ENCODE results near the gene FKTN. TPM values are rescaled to one million over a fixed set of nuclear protein-coding genes. Genes with fewer than 3 reads are reported as not detected.

Gene FKTN
- total and polyA plus RNA-seq, 4 donors, result 3.2 to 36.9 (median 7.4) TPM

DNA sequence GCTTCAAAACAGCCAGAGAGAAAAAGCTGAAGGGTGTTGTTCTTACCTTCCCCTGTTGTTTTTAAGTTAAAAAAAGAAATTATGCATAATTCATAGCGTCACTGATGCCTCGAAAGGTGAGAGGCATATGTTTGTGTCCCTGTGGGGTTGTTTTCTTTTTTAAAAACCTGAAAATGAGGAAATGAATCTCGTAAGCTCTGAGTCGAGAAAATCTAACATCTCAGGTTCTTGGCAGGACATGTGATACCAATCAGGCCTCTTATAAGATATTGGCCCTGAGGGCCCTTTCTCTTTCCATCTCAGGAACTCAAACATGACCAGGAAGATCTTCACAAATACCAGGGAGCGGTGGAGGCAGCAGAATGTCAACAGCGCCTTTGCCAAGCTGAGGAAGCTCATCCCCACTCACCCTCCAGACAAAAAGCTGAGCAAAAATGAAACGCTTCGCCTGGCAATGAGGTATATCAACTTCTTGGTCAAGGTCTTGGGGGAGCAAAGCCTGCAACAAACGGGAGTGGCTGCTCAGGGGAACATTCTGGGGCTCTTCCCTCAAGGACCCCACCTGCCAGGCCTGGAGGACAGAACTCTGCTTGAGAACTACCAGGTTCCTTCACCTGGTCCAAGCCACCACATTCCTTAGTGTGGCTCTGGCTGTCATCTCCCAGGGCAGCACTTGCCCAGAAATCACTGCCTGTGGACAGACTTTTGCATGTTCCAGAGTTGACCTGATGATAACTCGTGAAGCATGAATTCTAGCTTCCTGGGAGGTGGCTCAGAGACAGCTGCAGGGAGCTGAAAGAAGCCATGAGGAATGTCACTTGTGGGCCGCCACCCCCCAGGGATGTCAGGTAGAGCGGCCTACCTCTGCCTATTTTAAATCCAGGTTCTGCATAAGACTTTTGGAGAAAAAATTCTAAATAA, 104.5 kb downstream of the FKTN start, which contains the start of gene TAL2:
TSS of gene TAL2 (plus strand) at position 274 of the 921 bp plus-strand sequence. CDS start at position 314, 40 bp downstream.
- ATAC-seq (ENCODE audit: insufficient read depth, low FRiP score), result no peak
- Histone ChIP-seq H3K9me3 (ENCODE audit: control insufficient read depth in 4 of 4, insufficient read depth in 3 of 4, low read length in 3 of 4) (no peaks in the 10 kb centered on the region), H3K27me3 (ENCODE audit: control insufficient read depth in 3 of 3, insufficient read depth in 3 of 3, low read length in 2 of 3) (peaks cover 0 to 8% (median 7%) of the 10 kb centered on the region in 3 donors), H3K9ac (ENCODE audit: insufficient read depth in 1 of 2, low read length in 2 of 2) (no peak within 1 kb of the TSS), H3K4me3 (no peak within 1 kb of the TSS), H3K4me1 (ENCODE audit: control insufficient read depth in 5 of 5, insufficient read depth in 5 of 5, low read length in 5 of 5) (no peaks in the 10 kb centered on the region), H3K36me3 (ENCODE audit: control insufficient read depth in 4 of 4, insufficient read depth in 4 of 4, low read length in 4 of 4) (no peaks in the 10 kb centered on the region), H3K27ac (ENCODE audit: low read depth in 1 of 2, low read length in 1 of 2) (no peak within 1 kb of the TSS)
- DNase-seq, result no peak
- 86 to 90% methylated on average over 12 of the region's 12 CpGs for WGBS, 2 donors
- TF ChIP-seq, protein P1, sequence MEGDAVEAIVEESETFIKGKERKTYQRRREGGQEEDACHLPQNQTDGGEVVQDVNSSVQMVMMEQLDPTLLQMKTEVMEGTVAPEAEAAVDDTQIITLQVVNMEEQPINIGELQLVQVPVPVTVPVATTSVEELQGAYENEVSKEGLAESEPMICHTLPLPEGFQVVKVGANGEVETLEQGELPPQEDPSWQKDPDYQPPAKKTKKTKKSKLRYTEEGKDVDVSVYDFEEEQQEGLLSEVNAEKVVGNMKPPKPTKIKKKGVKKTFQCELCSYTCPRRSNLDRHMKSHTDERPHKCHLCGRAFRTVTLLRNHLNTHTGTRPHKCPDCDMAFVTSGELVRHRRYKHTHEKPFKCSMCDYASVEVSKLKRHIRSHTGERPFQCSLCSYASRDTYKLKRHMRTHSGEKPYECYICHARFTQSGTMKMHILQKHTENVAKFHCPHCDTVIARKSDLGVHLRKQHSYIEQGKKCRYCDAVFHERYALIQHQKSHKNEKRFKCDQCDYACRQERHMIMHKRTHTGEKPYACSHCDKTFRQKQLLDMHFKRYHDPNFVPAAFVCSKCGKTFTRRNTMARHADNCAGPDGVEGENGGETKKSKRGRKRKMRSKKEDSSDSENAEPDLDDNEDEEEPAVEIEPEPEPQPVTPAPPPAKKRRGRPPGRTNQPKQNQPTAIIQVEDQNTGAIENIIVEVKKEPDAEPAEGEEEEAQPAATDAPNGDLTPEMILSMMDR (IDR thresholded peaks at IDR 0.05; ENCODE audit: control extremely low read depth, extremely low read depth), result no peak

DNA sequence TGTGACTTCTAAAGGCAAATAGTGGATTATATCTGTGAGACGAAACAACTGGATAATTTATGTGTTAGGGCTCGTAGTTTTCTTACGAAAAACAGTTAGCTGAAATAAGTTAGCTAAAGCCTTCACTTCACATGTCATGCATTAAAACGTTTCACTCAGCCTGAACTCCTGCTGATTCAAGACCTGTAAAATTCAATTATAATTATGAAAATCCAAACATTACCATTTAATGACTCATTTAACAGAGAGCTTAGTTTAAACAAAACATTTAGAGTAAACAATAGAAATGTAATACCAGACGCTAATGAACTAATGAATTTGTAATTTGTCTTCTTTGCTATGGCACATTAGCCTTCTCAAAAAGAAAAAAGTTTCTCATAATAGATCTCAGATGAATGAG, 106.0 kb downstream of the FKTN start:
- Histone ChIP-seq H3K4me1 (ENCODE audit: control insufficient read depth in 5 of 5, insufficient read depth in 5 of 5, low read length in 5 of 5) (no peaks in the 10 kb centered on the region), H3K9ac (ENCODE audit: insufficient read depth in 1 of 2, low read length in 2 of 2) (no peak overlapping the region)
- no peak for ATAC-seq (ENCODE audit: insufficient read depth, low FRiP score)

DNA sequence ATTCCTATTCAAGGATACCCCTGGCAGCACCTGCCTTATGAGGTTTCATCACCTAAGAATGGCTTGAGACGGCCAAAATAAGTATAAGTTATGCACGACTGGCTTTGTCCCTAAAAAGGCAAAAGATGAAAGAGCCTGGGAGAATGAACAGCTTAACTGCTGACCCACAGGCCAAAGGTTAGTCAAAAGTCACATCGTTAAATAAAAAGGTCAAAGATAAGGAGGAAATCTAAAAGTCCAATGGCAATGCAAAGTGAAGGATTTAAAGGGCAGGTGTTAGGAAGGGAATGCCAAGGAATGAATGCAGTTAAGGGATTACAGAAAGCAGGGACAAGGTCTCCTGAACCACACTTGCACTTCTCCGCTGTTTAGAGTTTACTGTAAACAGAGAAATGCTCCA, 109.9 kb downstream of the FKTN start:
- H3K4me3 ChIP-seq, result no peak overlapping the region
- TF ChIP-seq, protein P1 (IDR thresholded peaks at IDR 0.05; ENCODE audit: control extremely low read depth, extremely low read depth), result no peak
- WGBS, 2 donors, result 45 to 70% methylated on average over 4 of the region's 4 CpGs
- DNase-seq (no peak), ATAC-seq (ENCODE audit: insufficient read depth, low FRiP score) (no peak)
- no peaks in the 10 kb centered on the region for H3K27me3 ChIP-seq (ENCODE audit: control insufficient read depth in 3 of 3, insufficient read depth in 3 of 3, low read length in 2 of 3)
- H3K36me3 ChIP-seq (ENCODE audit: control insufficient read depth in 4 of 4, insufficient read depth in 4 of 4, low read length in 4 of 4), result no peaks in the 10 kb centered on the region
- no peak overlapping the region for H3K27ac ChIP-seq (ENCODE audit: low read depth in 1 of 2, low read length in 1 of 2)
- no peak overlapping the region for H3K9ac ChIP-seq (ENCODE audit: insufficient read depth in 1 of 2, low read length in 2 of 2)
- no peaks in the 10 kb centered on the region for H3K4me1 ChIP-seq (ENCODE audit: control insufficient read depth in 5 of 5, insufficient read depth in 5 of 5, low read length in 5 of 5)
- H3K9me3 ChIP-seq (ENCODE audit: control insufficient read depth in 4 of 4, insufficient read depth in 3 of 4, low read length in 3 of 4), result no peaks in the 10 kb centered on the region

More for the DNA sequence above, 106.0 kb downstream of the FKTN start:
- 78 to 85% methylated on average over 5 of the region's 5 CpGs for whole genome bisulfite sequencing, 2 donors
- no peak overlapping the region for H3K27ac ChIP-seq (ENCODE audit: low read depth in 1 of 2, low read length in 1 of 2)
- no peak for DNase-seq
- TF ChIP-seq, protein P1 (IDR thresholded peaks at IDR 0.05; ENCODE audit: control extremely low read depth, extremely low read depth), result no peak
- no peaks in the 10 kb centered on the region for H3K27me3 ChIP-seq (ENCODE audit: control insufficient read depth in 3 of 3, insufficient read depth in 3 of 3, low read length in 2 of 3)
- no peaks in the 10 kb centered on the region for H3K36me3 ChIP-seq (ENCODE audit: control insufficient read depth in 4 of 4, insufficient read depth in 4 of 4, low read length in 4 of 4)
- H3K4me3 ChIP-seq, result no peak overlapping the region
- no peaks in the 10 kb centered on the region for H3K9me3 ChIP-seq (ENCODE audit: control insufficient read depth in 4 of 4, insufficient read depth in 3 of 4, low read length in 3 of 4)

Data from lung (tissue), 12 donors.